Duodenal mucosa (tissue), 2 donors: ENCODE results near the gene USP10.
"Not testable (repeated sequence)": the region's sequence is repeated elsewhere in the genome, so short reads cannot be mapped to it uniquely, and the experiment has no call there.

Source experiments
- H3K27ac ChIP-seq: one replicate; pipeline ENCODE4 v1.7.0; 2013; ENCODE audit warnings: low read depth, low read length
- H3K27me3 ChIP-seq, 2 donors: one replicate each; pipeline ENCODE4 v1.7.0; 2013; ENCODE audit warnings: low read length in 2 of 2, control low read depth in 1 of 2; ENCODE audit not compliant: insufficient read depth in 2 of 2, control insufficient read depth in 1 of 2
- H3K36me3 ChIP-seq, 2 donors: one replicate each; pipeline ENCODE4 v1.7.0; 2013; ENCODE audit warnings: low read length in 2 of 2, control low read depth in 1 of 2; ENCODE audit not compliant: insufficient read depth in 2 of 2, control insufficient read depth in 1 of 2
- H3K4me1 ChIP-seq, 2 donors: one replicate each; pipeline ENCODE4 v1.7.0; 2013; ENCODE audit warnings: low read length in 2 of 2, control low read depth in 1 of 2; ENCODE audit not compliant: insufficient read depth in 2 of 2, control insufficient read depth in 1 of 2
- H3K4me3 ChIP-seq, 2 donors: one replicate each; pipeline ENCODE4 v1.7.0; 2013; ENCODE audit warnings: low read length in 2 of 2, low read depth in 1 of 2
- H3K9ac ChIP-seq, 2 donors: one replicate each; pipeline ENCODE4 v1.7.0; 2013; ENCODE audit warnings: low read length in 2 of 2, low read depth in 1 of 2
- H3K9me3 ChIP-seq, 2 donors: one replicate each; pipeline ENCODE4 v1.7.0; 2013; ENCODE audit warnings: low read length in 2 of 2, control low read depth in 1 of 2; ENCODE audit not compliant: control insufficient read depth in 1 of 2

Gene USP10

GRCh38 chr16:84724606-84725309 lies 25.0 kb downstream of the USP10 start:
- peak overlapping the region; percentile 9 to 22 for H3K4me3 ChIP-seq
- H3K27ac ChIP-seq: no peak overlapping the region
- H3K27me3 ChIP-seq: no peaks in the 10 kb centered on the region
- peaks cover 0 to 5% of the 10 kb centered on the region in 2 donors for H3K36me3 ChIP-seq
- H3K9ac ChIP-seq: peak overlapping the region in 1 of 2 donors; percentile 10
- H3K4me1 ChIP-seq: peaks cover 50 to 63% of the 10 kb centered on the region in 2 donors
- no peaks in the 10 kb centered on the region for H3K9me3 ChIP-seq

GRCh38 chr16:84725481-84726078 lies 25.8 kb downstream of the USP10 start:
- Histone ChIP-seq H3K27ac (no peak overlapping the region), H3K36me3 (peaks cover 0 to 5% of the 10 kb centered on the region in 2 donors), H3K9me3 (no peaks in the 10 kb centered on the region), H3K4me1 (peaks cover 55 to 69% of the 10 kb centered on the region in 2 donors), H3K4me3 (no peak overlapping the region), H3K9ac (no peak overlapping the region), H3K27me3 (no peaks in the 10 kb centered on the region)

- Histone ChIP-seq H3K9me3 (no peaks in the 10 kb centered on the region), H3K27me3 (no peaks in the 10 kb centered on the region), H3K4me3 (peak overlapping the region; percentile 40 to 57), H3K27ac (no peak overlapping the region), H3K4me1 (peaks cover 61 to 72% of the 10 kb centered on the region in 2 donors), H3K36me3 (peaks cover 0 to 5% of the 10 kb centered on the region in 2 donors), H3K9ac (peak overlapping the region; percentile 30 to 44)
These were observed 26.4 kb downstream of the USP10 start for GRCh38 chr16:84726079-84726668.

- H3K27me3 ChIP-seq: no peaks in the 10 kb centered on the region
- H3K36me3 ChIP-seq: peaks cover 0 to 3% of the 10 kb centered on the region in 2 donors
- H3K27ac ChIP-seq: no peak overlapping the region
- H3K9ac ChIP-seq: peak overlapping the region; percentile 30 to 44
- H3K9me3 ChIP-seq: no peaks in the 10 kb centered on the region
- peak overlapping the region; percentile 40 to 57 for H3K4me3 ChIP-seq
- H3K4me1 ChIP-seq: peaks cover 62 to 72% of the 10 kb centered on the region in 2 donors
These were observed 27.1 kb downstream of the USP10 start for GRCh38 chr16:84726669-84727467.

- H3K36me3 ChIP-seq: peaks cover 0 to 4% of the 10 kb centered on the region in 2 donors
- no peaks in the 10 kb centered on the region for H3K27me3 ChIP-seq
- H3K4me3 ChIP-seq: no peak overlapping the region
- H3K27ac ChIP-seq: no peak overlapping the region
- H3K9ac ChIP-seq: no peak overlapping the region
- peaks cover 58 to 65% of the 10 kb centered on the region in 2 donors for H3K4me1 ChIP-seq
- H3K9me3 ChIP-seq: no peaks in the 10 kb centered on the region
These were observed 29.1 kb downstream of the USP10 start for GRCh38 chr16:84728853-84729424.

- Histone ChIP-seq H3K27me3 (no peaks in the 10 kb centered on the region), H3K9me3 (no peaks in the 10 kb centered on the region), H3K9ac (no peak overlapping the region), H3K36me3 (peaks cover 0 to 6% of the 10 kb centered on the region in 2 donors), H3K4me3 (peak overlapping the region in 1 of 2 donors; percentile 3), H3K27ac (no peak overlapping the region), H3K4me1 (peaks cover 54 to 56% of the 10 kb centered on the region in 2 donors)
These were observed 30.0 kb downstream of the USP10 start for GRCh38 chr16:84729716-84730320.

GRCh38 chr16:84730406-84731106 lies 30.8 kb downstream of the USP10 start:
- Histone ChIP-seq H3K27me3 (no peaks in the 10 kb centered on the region), H3K4me3 (no peak overlapping the region), H3K27ac (no peak overlapping the region), H3K36me3 (peaks cover 0 to 6% of the 10 kb centered on the region in 2 donors), H3K4me1 (peaks cover 54% of the 10 kb centered on the region in 2 donors), H3K9ac (no peak overlapping the region), H3K9me3 (no peaks in the 10 kb centered on the region)

- H3K27me3 ChIP-seq, H3K4me3 ChIP-seq, H3K9me3 ChIP-seq, H3K9ac ChIP-seq, H3K36me3 ChIP-seq, H3K27ac ChIP-seq: not testable (repeated sequence)
- H3K4me1 ChIP-seq: peaks cover 50 to 52% of the 10 kb centered on the region in 2 donors
These were observed 32.5 kb downstream of the USP10 start for GRCh38 chr16:84732332-84732673.

GRCh38 chr16:84732674-84733352 lies 33.0 kb downstream of the USP10 start:
- Histone ChIP-seq H3K27ac (no peak overlapping the region), H3K9me3 (no peaks in the 10 kb centered on the region), H3K4me3 (no peak overlapping the region), H3K9ac (no peak overlapping the region), H3K4me1 (peaks cover 51 to 52% of the 10 kb centered on the region in 2 donors), H3K36me3 (peaks cover 0 to 6% of the 10 kb centered on the region in 2 donors), H3K27me3 (no peaks in the 10 kb centered on the region)
